NOMO-1 treated with dmso at 0.1 percent for 144 hours (cell line): Measurements from ENCODE around the gene MFAP4.

ENCODE experiments used
- DNase-seq: peaks from one replicate; lab custom pipeline; 2025; ENCODE audit not compliant: unreplicated experiment; lab: John Stamatoyannopoulos, UW

The MFAP4 gene

DNA sequence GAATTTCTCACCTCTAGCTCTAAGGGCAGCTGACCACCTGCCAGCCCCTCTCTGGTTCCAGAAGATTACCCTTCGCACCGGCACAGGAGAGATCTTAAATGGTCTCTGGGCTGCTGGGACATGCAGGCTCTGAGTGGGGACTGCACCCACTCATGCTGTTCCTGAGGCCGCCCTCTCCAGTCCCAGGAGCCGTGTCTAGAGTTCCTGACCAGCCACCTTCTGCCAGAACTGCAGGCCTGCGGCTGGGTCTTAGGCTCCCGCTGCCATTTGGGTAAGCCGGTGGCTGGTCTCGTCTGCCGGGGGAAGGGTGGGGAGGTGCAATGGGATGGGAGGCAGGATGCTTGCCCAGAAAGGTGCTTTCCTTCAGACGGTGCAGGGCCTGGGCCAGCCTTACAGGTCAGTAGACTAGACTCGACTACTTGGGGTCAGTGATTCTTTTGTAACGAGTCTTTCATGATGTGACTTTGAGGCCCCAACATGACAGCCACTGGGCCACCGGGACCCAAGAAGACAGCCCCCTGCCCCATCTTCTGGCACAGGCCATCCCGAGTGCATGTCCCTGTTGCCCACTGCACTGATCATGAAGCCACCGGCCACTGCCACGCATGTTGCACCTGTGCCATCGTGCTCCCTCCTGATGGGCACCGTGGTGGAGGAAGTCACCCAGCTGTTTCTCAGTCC is 50.9 kb downstream of the MFAP4 start:
- no peak for DNase-seq

DNA sequence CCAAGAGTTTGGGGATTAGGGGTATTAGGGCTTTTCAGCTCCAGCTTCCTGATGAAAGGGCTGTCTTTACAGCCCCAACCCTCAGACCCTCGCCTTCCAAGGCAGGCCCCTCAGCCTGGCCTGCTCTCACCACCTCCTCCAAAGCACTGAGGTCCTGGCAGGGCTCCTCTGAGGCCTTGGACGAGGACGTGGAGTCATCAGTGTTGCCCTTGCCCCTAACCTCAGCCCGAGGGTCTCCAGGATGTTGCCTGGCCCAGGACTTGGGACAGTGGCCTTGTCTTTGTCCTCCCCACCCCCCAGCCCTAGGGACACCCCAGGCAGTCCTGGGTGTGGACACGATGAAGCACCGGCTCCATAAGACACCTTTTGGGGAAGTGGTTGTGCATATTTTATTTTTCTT is 52.7 kb downstream of the MFAP4 start:
- no peak for DNase-seq

DNA sequence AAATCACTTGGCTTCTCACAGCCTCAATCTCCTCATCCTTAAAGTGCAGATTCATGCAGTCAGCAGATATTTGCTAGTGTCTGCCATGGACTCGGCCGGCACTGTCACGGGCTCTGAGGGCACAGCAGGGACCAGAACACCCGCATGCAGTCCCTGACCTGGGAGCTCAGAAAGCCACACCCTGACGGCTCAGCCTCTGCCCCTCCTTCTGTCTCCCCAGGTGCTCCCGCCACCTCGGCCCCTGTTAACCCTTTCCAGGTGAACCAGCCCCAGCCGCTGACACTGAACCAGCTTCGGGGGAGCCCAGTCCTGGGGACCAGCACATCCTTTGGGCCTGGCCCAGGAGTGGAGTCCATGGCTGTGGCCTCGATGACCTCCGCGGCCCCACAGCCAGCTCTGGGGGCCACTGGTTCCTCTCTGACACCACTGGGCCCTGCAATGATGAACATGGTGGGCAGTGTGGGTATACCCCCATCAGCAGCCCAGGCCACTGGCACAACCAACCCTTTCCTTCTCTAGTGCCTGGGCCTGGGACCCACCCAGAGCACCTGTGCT is 53.2 kb downstream of the MFAP4 start:
- DNase-seq: no peak
